DND-41 (cell line): Measurements from ENCODE around the gene TAS2R3.

ENCODE experiments used
- CTCF ChIP-seq: IDR thresholded peaks from 2 replicates; pipeline ENCODE4 v1.5.1; 2012; ENCODE audit warnings: borderline replicate concordance, low read length, moderate library complexity, mild to moderate bottlenecking; ENCODE audit not compliant: poor library complexity, severe bottlenecking; ENCODE audit errors: extremely low read depth
- EZH2 ChIP-seq: IDR thresholded peaks from 3 replicates; pipeline ENCODE4 v1.6.1; 2012; ENCODE audit warnings: borderline replicate concordance, low read depth, mild to moderate bottlenecking, moderate library complexity, low read length, inconsistent platforms; ENCODE audit not compliant: severe bottlenecking

- TF ChIP-seq EZH2 (no peak), CTCF (no peak)
Observed at GRCh38 chr7:141737118-141737835, 26.6 kb upstream of the TAS2R3 start.
